A549 (cell line): ENCODE measurements around the gene ACAP1.

Experiments used
- BHLHE40 ChIP-seq: IDR thresholded peaks from 2 replicates; pipeline ENCODE4 v1.6.1; 2012; ENCODE audit warnings: low read depth, low read length, inconsistent platforms
- ESRRA ChIP-seq: fragments of 150-350 bp; IDR thresholded peaks from 2 replicates; pipeline ENCODE4 v1.6.1; 2014; ENCODE audit warnings: mild to moderate bottlenecking, low read length, borderline replicate concordance
- JUN ChIP-seq, 2 experiments: fragments of >200 bp; sonication (Bioruptor Twin); formaldehyde crosslinking; IDR thresholded peaks; 2 replicates in 1 of 2; 3 replicates in 1 of 2; pipeline ENCODE4 v1.6.1; 2016 to 2017
- MAZ ChIP-seq: fragments of 150-350 bp; IDR thresholded peaks from 2 replicates; pipeline ENCODE4 v1.6.1; 2014; ENCODE audit warnings: antibody characterized with exemption, low read depth, low read length, borderline replicate concordance
- MYC ChIP-seq: IDR thresholded peaks from 2 replicates; pipeline ENCODE4 v1.6.1; 2012; ENCODE audit warnings: mild to moderate bottlenecking, inconsistent platforms, low read length, improper control_type of control experiment, borderline replicate concordance
- NFE2L2 ChIP-seq: fragments of 150-350 bp; conservative IDR thresholded peaks from 2 replicates; pipeline ENCODE4 v1.6.1; 2014; ENCODE audit warnings: low read length
- PHF8 ChIP-seq: fragments of 200-600 bp; sonication (generic); IDR thresholded peaks from 2 replicates; pipeline ENCODE4 v1.6.1; 2016; ENCODE audit warnings: low read depth, mild to moderate bottlenecking, antibody characterized with exemption, moderate library complexity, borderline replicate concordance
- POLR2A ChIP-seq: IDR thresholded peaks from 2 replicates; pipeline ENCODE4 v1.6.1; 2012; ENCODE audit warnings: mild to moderate bottlenecking, low read length
- RAD21 ChIP-seq, 2 experiments: fragments of >200 bp in 1 of 2; sonication (Bioruptor Twin) in 1 of 2; formaldehyde crosslinking in 1 of 2; IDR thresholded peaks in 1 of 2; conservative IDR thresholded peaks in 1 of 2; 2 replicates in 1 of 2; 3 replicates in 1 of 2; pipeline ENCODE4 v1.6.1; 2012 to 2018; ENCODE audit warnings: inconsistent platforms in 1 of 2
- RFX5 ChIP-seq: fragments of 450-650 bp; IDR thresholded peaks from 2 replicates; pipeline ENCODE4 v1.7.1; 2014; ENCODE audit warnings: antibody characterized with exemption, mild to moderate bottlenecking, moderate library complexity
- SREBF2 ChIP-seq: fragments of 450-650 bp; IDR thresholded peaks from 2 replicates; pipeline ENCODE4 v1.6.1; 2014; ENCODE audit warnings: mild to moderate bottlenecking, moderate library complexity
- TP53 ChIP-seq: fragments of 250-450 bp; sonication (Bioruptor Pico); IDR thresholded peaks from 2 replicates; pipeline ENCODE4 v1.5.0; 2021; ENCODE audit warnings: mild to moderate bottlenecking, moderate library complexity
- TF ChIP-seq, protein P1 (sequence below): fragments of >200 bp; sonication (Bioruptor Twin); formaldehyde crosslinking; IDR thresholded peaks from 3 replicates; pipeline ENCODE4 v1.5.1; 2016
- TF ChIP-seq, protein P2 (sequence below): fragments of 150-350 bp; IDR thresholded peaks from 2 replicates; pipeline ENCODE4 v1.6.1; 2014; ENCODE audit warnings: low read depth, mild to moderate bottlenecking, low read length

DNA sequence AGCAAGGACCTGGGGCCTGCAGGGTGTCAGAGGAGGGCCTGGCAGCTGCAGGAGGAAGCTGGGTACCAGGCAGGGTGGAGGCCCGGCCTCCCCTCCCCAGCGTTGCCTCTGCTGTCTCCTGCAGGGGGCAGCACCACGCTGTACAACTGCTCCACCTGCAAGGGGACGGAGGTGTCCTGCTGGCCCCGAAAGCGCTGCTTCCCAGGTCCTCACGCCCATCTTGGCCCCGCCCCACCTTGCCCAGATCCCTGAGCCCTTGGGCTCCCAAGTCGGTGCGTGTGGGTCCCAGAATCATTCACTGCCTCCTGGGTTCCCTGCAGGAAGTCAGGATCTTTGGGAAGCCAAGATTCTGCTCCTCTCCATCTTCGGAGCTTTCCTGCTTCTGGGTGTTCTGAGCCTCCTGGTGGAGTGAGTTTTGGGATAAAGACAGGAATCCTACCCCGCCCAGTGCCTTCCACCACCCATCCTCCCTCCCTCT lies 19.8 kb downstream of the ACAP1 start:
- TF ChIP-seq, protein P1, sequence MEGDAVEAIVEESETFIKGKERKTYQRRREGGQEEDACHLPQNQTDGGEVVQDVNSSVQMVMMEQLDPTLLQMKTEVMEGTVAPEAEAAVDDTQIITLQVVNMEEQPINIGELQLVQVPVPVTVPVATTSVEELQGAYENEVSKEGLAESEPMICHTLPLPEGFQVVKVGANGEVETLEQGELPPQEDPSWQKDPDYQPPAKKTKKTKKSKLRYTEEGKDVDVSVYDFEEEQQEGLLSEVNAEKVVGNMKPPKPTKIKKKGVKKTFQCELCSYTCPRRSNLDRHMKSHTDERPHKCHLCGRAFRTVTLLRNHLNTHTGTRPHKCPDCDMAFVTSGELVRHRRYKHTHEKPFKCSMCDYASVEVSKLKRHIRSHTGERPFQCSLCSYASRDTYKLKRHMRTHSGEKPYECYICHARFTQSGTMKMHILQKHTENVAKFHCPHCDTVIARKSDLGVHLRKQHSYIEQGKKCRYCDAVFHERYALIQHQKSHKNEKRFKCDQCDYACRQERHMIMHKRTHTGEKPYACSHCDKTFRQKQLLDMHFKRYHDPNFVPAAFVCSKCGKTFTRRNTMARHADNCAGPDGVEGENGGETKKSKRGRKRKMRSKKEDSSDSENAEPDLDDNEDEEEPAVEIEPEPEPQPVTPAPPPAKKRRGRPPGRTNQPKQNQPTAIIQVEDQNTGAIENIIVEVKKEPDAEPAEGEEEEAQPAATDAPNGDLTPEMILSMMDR: peak; percentile 96
- TF ChIP-seq JUN (IDR thresholded peaks at IDR 0.05): no peak
- TF ChIP-seq MAZ: peak; percentile 66; the same call in 1 of the 2 replicates
- no peak for TF ChIP-seq POLR2A
- no peak for TF ChIP-seq RFX5
- peak; percentile 95 to 96 for TF ChIP-seq RAD21 (conservative IDR thresholded peaks at IDR 0.05 in 1 of 2, IDR thresholded peaks at IDR 0.05 in 1 of 2)
- TF ChIP-seq, protein P2, sequence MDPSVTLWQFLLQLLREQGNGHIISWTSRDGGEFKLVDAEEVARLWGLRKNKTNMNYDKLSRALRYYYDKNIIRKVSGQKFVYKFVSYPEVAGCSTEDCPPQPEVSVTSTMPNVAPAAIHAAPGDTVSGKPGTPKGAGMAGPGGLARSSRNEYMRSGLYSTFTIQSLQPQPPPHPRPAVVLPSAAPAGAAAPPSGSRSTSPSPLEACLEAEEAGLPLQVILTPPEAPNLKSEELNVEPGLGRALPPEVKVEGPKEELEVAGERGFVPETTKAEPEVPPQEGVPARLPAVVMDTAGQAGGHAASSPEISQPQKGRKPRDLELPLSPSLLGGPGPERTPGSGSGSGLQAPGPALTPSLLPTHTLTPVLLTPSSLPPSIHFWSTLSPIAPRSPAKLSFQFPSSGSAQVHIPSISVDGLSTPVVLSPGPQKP: no peak
- no peak for TF ChIP-seq TP53
- no peak for TF ChIP-seq SREBF2
- no peak for TF ChIP-seq ESRRA
- TF ChIP-seq NFE2L2: no peak
- TF ChIP-seq MYC: no peak
- TF ChIP-seq PHF8: no peak
- TF ChIP-seq BHLHE40: no peak
